A673 (cell line): ENCODE results near the gene FBLN1. TPM values are rescaled to one million over a fixed set of nuclear protein-coding genes. Genes with fewer than 3 reads are reported as not detected.

Experiments used
- BruUV-seq: library from RNA; stranded (reverse); fragments of 400-500 nt; replicated peaks from 2 replicates; lab custom pipeline; 2021; lab: Mats Ljungman, UMichigan
- CTCF ChIA-PET: fragments of 300-600 bp; sonication (Branson Sonifier 250); formaldehyde crosslinking; loops from one replicate; lab custom pipeline; 2022; ENCODE audit warnings: antibody characterized with exemption; lab: Charles Lee
- POLR2A ChIA-PET: fragments of 300-600 bp; sonication (Branson Sonifier 250); formaldehyde crosslinking; loops from one replicate; lab custom pipeline; 2022; ENCODE audit warnings: antibody characterized with exemption; ENCODE audit not compliant: low non-redundant PET; lab: Charles Lee
- DNase-seq: peaks from one replicate; pipeline ENCODE4 v3.0.0-alpha.2; 2015; ENCODE audit warnings: low spot score
- H3K27ac ChIP-seq: fragments of 200-600 bp; sonication (generic); 2 replicates; pipeline ENCODE4 v1.5.1; 2016; ENCODE audit warnings: mixed run types, low read depth, mild to moderate bottlenecking, mixed read lengths, antibody characterized with exemption, low read length; ENCODE audit not compliant: poor library complexity, severe bottlenecking
- H3K27me3 ChIP-seq: fragments of 200-600 bp; sonication (generic); replicated peaks from 2 replicates; pipeline ENCODE4 v1.6.1; 2017; ENCODE audit warnings: mixed run types, low read depth, mild to moderate bottlenecking, mixed read lengths, antibody characterized with exemption, low read length; ENCODE audit not compliant: insufficient read depth, poor library complexity
- H3K36me3 ChIP-seq: fragments of 200-600 bp; sonication (generic); 2 replicates; pipeline ENCODE4 v1.6.1; 2016; ENCODE audit warnings: mixed run types, mild to moderate bottlenecking, mixed read lengths, antibody characterized with exemption, low read length; ENCODE audit not compliant: insufficient read depth, poor library complexity, severe bottlenecking
- H3K4me1 ChIP-seq: fragments of 200-600 bp; sonication (generic); 2 replicates; pipeline ENCODE4 v1.6.1; 2017; ENCODE audit warnings: mixed run types, mild to moderate bottlenecking, mixed read lengths, antibody characterized with exemption, low read length; ENCODE audit not compliant: insufficient read depth, poor library complexity, severe bottlenecking
- H3K4me3 ChIP-seq: fragments of 200-600 bp; sonication (generic); 2 replicates; pipeline ENCODE4 v1.5.1; 2016; ENCODE audit warnings: low read depth, mixed run types, mild to moderate bottlenecking, mixed read lengths, low read length; ENCODE audit not compliant: poor library complexity, severe bottlenecking
- H3K9me3 ChIP-seq: fragments of 200-600 bp; sonication (generic); 2 replicates; pipeline ENCODE4 v1.6.1; 2016; ENCODE audit warnings: mixed run types, low read depth, mild to moderate bottlenecking, mixed read lengths, antibody characterized with exemption, low read length; ENCODE audit not compliant: poor library complexity, severe bottlenecking
- EZH2 ChIP-seq: fragments of 200-600 bp; sonication (generic); IDR thresholded peaks from 2 replicates; pipeline ENCODE4 v1.6.1; 2017; ENCODE audit warnings: borderline replicate concordance, low read depth, mild to moderate bottlenecking, mixed read lengths, antibody characterized with exemption, low read length; ENCODE audit not compliant: poor library complexity, severe bottlenecking
- intact Hi-C: fragments of 100-400 bp; cut with micrococcal nuclease; formaldehyde crosslinking; loops from one replicate; pipeline ENCODE4 v1.10.0; 2022; ENCODE audit not compliant: unreplicated experiment
- total RNA-seq: library from RNA; stranded (reverse); gene quantifications from 2 replicates; pipeline ENCODE4 v1.2.3, GENCODE V29; 2021
- TF ChIP-seq, protein P1 (sequence below): fragments of 300-800, 200-600 bp; sonication (generic); conservative IDR thresholded peaks from 2 replicates; pipeline ENCODE4 v1.5.1; 2017; ENCODE audit warnings: low read depth, mild to moderate bottlenecking, antibody characterized with exemption, low read length, moderate library complexity, mixed read lengths

The FBLN1 gene
- total RNA-seq, 1 experiment from 2014 or later: 96.4 TPM

- TF ChIP-seq, protein P1, sequence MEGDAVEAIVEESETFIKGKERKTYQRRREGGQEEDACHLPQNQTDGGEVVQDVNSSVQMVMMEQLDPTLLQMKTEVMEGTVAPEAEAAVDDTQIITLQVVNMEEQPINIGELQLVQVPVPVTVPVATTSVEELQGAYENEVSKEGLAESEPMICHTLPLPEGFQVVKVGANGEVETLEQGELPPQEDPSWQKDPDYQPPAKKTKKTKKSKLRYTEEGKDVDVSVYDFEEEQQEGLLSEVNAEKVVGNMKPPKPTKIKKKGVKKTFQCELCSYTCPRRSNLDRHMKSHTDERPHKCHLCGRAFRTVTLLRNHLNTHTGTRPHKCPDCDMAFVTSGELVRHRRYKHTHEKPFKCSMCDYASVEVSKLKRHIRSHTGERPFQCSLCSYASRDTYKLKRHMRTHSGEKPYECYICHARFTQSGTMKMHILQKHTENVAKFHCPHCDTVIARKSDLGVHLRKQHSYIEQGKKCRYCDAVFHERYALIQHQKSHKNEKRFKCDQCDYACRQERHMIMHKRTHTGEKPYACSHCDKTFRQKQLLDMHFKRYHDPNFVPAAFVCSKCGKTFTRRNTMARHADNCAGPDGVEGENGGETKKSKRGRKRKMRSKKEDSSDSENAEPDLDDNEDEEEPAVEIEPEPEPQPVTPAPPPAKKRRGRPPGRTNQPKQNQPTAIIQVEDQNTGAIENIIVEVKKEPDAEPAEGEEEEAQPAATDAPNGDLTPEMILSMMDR: peak; percentile 98
- no peak for TF ChIP-seq EZH2
- Histone ChIP-seq H3K36me3 (no peaks in the 10 kb centered on the region), H3K9me3 (no peaks in the 10 kb centered on the region), H3K4me1 (no peaks in the 10 kb centered on the region), H3K27ac (no peak overlapping the region), H3K27me3 (no peaks in the 10 kb centered on the region), H3K4me3 (no peak overlapping the region)
- POLR2A ChIA-PET: no interaction called here
- intact Hi-C loops: loop anchor here (10.0 kb wide), 1 partner anchor 287 kb away; no protein-coding TSS in a partner anchor
- DNase-seq: peak; percentile 85
- CTCF ChIA-PET: interaction anchor here (0.9 kb wide), 1 partner anchor 25 kb away, joined by 3 read pairs; no protein-coding TSS in a partner anchor
- BruUV-seq: no TSS peak
These were observed 75.3 kb downstream of the FBLN1 start for GRCh38 chr22:45577746-45578523.

DNA sequence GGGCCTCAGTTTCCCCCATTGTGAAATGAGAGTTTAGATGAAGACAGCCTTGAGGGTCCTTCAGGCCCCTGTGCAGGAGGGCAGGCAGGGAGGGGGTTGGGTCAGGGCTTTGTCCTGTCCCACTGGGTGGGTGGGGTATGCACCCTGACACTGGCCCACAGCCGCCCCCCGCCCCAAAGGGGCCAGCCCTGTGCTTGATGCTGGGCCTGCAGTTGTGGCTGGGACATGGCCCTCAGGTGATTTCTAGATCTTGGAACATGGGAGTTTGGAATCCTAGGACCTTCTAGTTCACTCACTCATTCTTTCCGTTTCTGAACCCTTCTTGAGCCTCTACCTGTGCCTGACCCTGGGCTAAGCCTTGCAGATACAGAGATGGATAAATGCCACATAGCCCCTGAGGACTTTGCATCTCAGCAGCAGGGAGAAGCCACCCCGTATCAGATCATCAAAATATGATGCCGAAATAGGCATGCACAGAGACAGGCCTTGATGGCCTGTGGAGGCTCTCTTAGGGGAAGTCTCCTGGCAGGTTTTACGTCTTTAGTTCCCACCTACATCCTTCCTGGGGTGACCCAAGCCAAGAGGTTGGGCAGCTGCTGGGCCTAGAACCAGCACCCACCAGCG is 76.0 kb downstream of the FBLN1 start:
- H3K4me3 ChIP-seq: no peak overlapping the region
- ChIA-PET POLR2A (no interaction called here), CTCF (interaction anchor here (0.9 kb wide), 1 partner anchor 24 kb away, joined by 3 read pairs; no protein-coding TSS in a partner anchor)
- no peaks in the 10 kb centered on the region for H3K27me3 ChIP-seq
- no peak for DNase-seq
- H3K27ac ChIP-seq: no peak overlapping the region
- H3K9me3 ChIP-seq: no peaks in the 10 kb centered on the region
- H3K4me1 ChIP-seq: no peaks in the 10 kb centered on the region
- BruUV-seq: no TSS peak
- H3K36me3 ChIP-seq: no peaks in the 10 kb centered on the region
- intact Hi-C loops: loop anchor here (10.0 kb wide), 1 partner anchor 286 kb away; no protein-coding TSS in a partner anchor
- no peak for TF ChIP-seq EZH2
- TF ChIP-seq, protein P1: no peak

DNA sequence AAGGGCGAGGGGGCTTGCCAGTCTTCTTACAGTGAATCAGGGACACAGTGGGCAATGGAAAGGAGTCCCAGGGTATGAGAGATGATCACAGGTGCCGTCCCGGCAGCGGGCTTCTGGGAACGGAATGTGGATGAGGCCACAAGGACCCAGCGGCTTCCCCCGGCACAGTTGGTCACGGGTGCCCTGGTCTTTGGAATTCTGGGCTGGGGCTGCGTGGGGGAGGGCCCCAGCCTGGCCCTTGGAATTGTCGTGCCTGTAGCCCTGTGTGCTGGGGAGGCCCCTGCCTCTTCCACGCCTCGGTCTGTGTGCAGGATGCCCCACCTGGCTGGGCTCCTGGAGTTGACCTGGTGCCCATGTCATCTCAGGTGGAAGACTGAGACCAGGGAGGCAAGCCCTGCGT is 76.6 kb downstream of the FBLN1 start:
- H3K36me3 ChIP-seq: no peaks in the 10 kb centered on the region
- no peak for TF ChIP-seq EZH2
- TF ChIP-seq, protein P1: no peak
- intact Hi-C loops: loop anchor here (10.0 kb wide), 1 partner anchor 285 kb away; no protein-coding TSS in a partner anchor
- no peaks in the 10 kb centered on the region for H3K4me1 ChIP-seq
- no peaks in the 10 kb centered on the region for H3K9me3 ChIP-seq
- no peak overlapping the region for H3K27ac ChIP-seq
- no peak for DNase-seq
- ChIA-PET CTCF (no interaction called here), POLR2A (no interaction called here)
- H3K4me3 ChIP-seq: no peak overlapping the region
- no TSS peak for BruUV-seq
- no peaks in the 10 kb centered on the region for H3K27me3 ChIP-seq
